ENCODE measurements around the gene SPRYD3. TPM values are rescaled to one million over a fixed set of nuclear protein-coding genes. Genes with fewer than 3 reads are reported as not detected.

Gene SPRYD3
- total and polyA plus RNA-seq, 2 experiments from 2014 or later, result 4.3 to 5.4 TPM

DNA sequence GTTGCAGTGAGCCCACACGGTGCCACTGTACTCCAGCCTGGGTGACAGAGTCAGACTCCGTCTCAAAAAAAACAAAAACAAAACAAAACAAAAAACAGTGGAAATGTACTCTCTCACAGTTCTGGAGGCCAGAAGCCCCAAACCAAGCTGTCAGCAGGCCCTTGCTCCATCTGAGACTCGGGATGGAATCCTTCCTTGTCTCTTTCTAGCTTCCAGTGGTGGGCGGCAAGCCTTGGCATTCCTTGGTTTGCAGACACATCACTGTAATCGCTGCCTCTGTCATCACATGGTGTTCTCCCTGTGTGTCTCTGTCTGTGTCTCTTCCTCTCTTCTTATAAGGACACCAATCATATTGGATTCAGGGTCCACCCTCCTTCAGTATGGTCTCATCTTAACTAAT, 22.9 kb downstream of the SPRYD3 start (continued):
- TF ChIP-seq ZNF462 (CRISPR knock-in tag; IDR thresholded peaks at IDR 0.05), result no peak
- no peak for TF ChIP-seq STAT1 (IDR thresholded peaks at IDR 0.05; ENCODE audit: unreplicated experiment)
- TF ChIP-seq ZNF331 (CRISPR knock-in tag; IDR thresholded peaks at IDR 0.05; ENCODE audit: low read depth), result no peak
- TF ChIP-seq POLR2AphosphoS5 (IDR thresholded peaks at IDR 0.05; ENCODE audit: low read depth), result no peak
- TF ChIP-seq EZH2phosphoT487 (IDR thresholded peaks at IDR 0.05; ENCODE audit: unreplicated experiment), result no peak
- no peak for TF ChIP-seq CREB1 (CRISPR knock-in tag; IDR thresholded peaks at IDR 0.05; ENCODE audit: low read depth)

- Mint-ChIP-seq H3K4me1 (peaks cover 21% of the 10 kb centered on the region), H3K4me3 (no peak overlapping the region)
- TF ChIP-seq, protein P1, sequence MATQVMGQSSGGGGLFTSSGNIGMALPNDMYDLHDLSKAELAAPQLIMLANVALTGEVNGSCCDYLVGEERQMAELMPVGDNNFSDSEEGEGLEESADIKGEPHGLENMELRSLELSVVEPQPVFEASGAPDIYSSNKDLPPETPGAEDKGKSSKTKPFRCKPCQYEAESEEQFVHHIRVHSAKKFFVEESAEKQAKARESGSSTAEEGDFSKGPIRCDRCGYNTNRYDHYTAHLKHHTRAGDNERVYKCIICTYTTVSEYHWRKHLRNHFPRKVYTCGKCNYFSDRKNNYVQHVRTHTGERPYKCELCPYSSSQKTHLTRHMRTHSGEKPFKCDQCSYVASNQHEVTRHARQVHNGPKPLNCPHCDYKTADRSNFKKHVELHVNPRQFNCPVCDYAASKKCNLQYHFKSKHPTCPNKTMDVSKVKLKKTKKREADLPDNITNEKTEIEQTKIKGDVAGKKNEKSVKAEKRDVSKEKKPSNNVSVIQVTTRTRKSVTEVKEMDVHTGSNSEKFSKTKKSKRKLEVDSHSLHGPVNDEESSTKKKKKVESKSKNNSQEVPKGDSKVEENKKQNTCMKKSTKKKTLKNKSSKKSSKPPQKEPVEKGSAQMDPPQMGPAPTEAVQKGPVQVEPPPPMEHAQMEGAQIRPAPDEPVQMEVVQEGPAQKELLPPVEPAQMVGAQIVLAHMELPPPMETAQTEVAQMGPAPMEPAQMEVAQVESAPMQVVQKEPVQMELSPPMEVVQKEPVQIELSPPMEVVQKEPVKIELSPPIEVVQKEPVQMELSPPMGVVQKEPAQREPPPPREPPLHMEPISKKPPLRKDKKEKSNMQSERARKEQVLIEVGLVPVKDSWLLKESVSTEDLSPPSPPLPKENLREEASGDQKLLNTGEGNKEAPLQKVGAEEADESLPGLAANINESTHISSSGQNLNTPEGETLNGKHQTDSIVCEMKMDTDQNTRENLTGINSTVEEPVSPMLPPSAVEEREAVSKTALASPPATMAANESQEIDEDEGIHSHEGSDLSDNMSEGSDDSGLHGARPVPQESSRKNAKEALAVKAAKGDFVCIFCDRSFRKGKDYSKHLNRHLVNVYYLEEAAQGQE (IDR thresholded peaks at IDR 0.05; ENCODE audit: unreplicated experiment), result no peak
- TF ChIP-seq CREB1 (CRISPR knock-in tag; IDR thresholded peaks at IDR 0.05; ENCODE audit: low read depth) (no peak), NANOG (IDR thresholded peaks at IDR 0.05; ENCODE audit: borderline replicate concordance) (no peak), EZH2 (IDR thresholded peaks at IDR 0.05; ENCODE audit: low read depth, unreplicated experiment) (no peak), CTCF (conservative IDR thresholded peaks at IDR 0.05; ENCODE audit: low read depth in 2 of 2) (no peak), EZH2phosphoT487 (IDR thresholded peaks at IDR 0.05; ENCODE audit: unreplicated experiment) (no peak), ZNF331 (CRISPR knock-in tag; IDR thresholded peaks at IDR 0.05; ENCODE audit: low read depth) (no peak), JUNB (IDR thresholded peaks at IDR 0.05; ENCODE audit: unreplicated experiment) (no peak)
Measured at GRCh38 chr12:53055471-53056266, 23.5 kb downstream of the SPRYD3 start.

More at GRCh38 chr12:53055471-53056266, 23.5 kb downstream of the SPRYD3 start:
- Mint-ChIP-seq H3K9me3 (no peaks in the 10 kb centered on the region; the same call in 2 of the 3 replicates), H3K27me3 (ENCODE audit: insufficient read depth, low read depth, poor library complexity) (peaks cover 18% of the 10 kb centered on the region), H3K27ac (no peak overlapping the region), H3K36me3 (ENCODE audit: low read depth) (peaks cover 16% of the 10 kb centered on the region)
- H3F3A ChIP-seq (replicated peaks; ENCODE audit: low read depth), result 0 out of 2 replicates have a peak, but pooled peaks cover 11% of the 10 kb centered on the region
- H3K9me2 ChIP-seq (ENCODE audit: insufficient read depth), result no peaks in the 10 kb centered on the region
- DNase-seq (ENCODE audit: low spot score) (no peak), ATAC-seq (no peak)
- no peak overlapping the region for H3K4me3 ChIP-seq
- H3K79me2 ChIP-seq (replicated peaks; ENCODE audit: insufficient read depth), result peaks cover 12% of the 10 kb centered on the region; the same call in 1 of the 2 replicates
- H3K36me3 ChIP-seq (ENCODE audit: insufficient read depth), result no peaks in the 10 kb centered on the region
- peaks cover 17% of the 10 kb centered on the region; the same call in 1 of the 2 replicates for H3K27me3 ChIP-seq (ENCODE audit: insufficient read depth)
- H2AFZ ChIP-seq, result no peak overlapping the region
- H3K4me1 ChIP-seq (ENCODE audit: insufficient read depth), result peaks cover 24% of the 10 kb centered on the region
- no peak overlapping the region for H3K4me2 ChIP-seq
- peaks cover 12% of the 10 kb centered on the region for H4K20me1 ChIP-seq (replicated peaks; ENCODE audit: insufficient read depth)
- no peak overlapping the region for H3K27ac ChIP-seq (ENCODE audit: low read depth)

Data from GM23338 (cell line).